Left colon (tissue), 2 donors: ENCODE measurements around the gene SULT1E1. TPM values are rescaled to one million over a fixed set of nuclear protein-coding genes. Genes with fewer than 3 reads are reported as not detected.
A peak's percentile ranks its signal among the peaks of the same experiment; 100 is the strongest.

Experiments used
- ATAC-seq: fragments of 200-7000 bp; cut with Tn5 transposase; one replicate; pipeline ENCODE4 v1.9.1; 2020; ENCODE audit warnings: mild to moderate bottlenecking, moderate library complexity
- DNase-seq, 2 donors: peaks; one replicate each; pipeline ENCODE4 v3.0.0-alpha.2; 2020
- intact Hi-C, 2 donors: fragments of 100-400 bp; cut with DNase I in 1 of 2; cut with micrococcal nuclease in 1 of 2; formaldehyde crosslinking; loops; one replicate each; pipeline versions ENCODE4 v1.11.2 to v1.14.0; 2022; cut with DNase I, micrococcal nuclease
- long read RNA-seq: library from polyadenylated mRNA; unstranded; transcript quantifications from one replicate; pipeline ENCODE4 v2.0.0, GENCODE V29; 2021
- total RNA-seq, 2 donors: library from RNA; stranded (reverse); fragmentation: NEBNext Ultra II Directional; extraction: Animal tissue kit (Norgen Biotek cat#: 25700); gene quantifications; one replicate each; pipeline ENCODE4 v1.2.1, GENCODE V29; 2021
- donor health status: DM: no; HTN: no; CAD: no.
- donor health status: DM: yes; HTN: yes; CAD: no.

Gene SULT1E1, protein sequence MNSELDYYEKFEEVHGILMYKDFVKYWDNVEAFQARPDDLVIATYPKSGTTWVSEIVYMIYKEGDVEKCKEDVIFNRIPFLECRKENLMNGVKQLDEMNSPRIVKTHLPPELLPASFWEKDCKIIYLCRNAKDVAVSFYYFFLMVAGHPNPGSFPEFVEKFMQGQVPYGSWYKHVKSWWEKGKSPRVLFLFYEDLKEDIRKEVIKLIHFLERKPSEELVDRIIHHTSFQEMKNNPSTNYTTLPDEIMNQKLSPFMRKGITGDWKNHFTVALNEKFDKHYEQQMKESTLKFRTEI
- total RNA-seq, result under 1 TPM in 1 of 2 donors, not detected in 1; 0.47 TPM
- long read RNA-seq, result 0 reads

DNA sequence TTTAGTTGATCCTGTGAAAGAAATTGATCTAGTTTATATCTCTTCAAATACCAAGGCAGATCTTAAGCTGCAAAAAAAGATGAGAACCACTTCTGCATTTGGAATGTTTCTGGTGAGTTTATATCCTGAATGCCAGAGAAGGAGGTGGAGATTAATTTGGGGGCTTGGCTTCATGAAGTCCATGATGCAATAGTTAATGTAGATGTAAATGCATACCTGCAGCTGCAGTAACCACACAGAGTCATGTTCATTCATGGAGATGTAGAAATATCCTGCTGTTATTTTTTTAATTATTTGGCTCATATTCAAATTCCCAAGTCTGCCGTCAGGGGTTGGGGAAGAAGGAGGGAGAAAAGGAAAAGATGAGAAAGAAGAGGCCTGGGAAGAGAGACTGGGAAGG, at the start of gene SULT1E1:
TSS of gene SULT1E1 (minus strand) at position 94 of the 400 bp plus-strand sequence. CDS start 2,501 bp downstream, outside the sequence.
- no peak for ATAC-seq
- DNase-seq, result no peak
- intact Hi-C loops, result no loop called here

DNA sequence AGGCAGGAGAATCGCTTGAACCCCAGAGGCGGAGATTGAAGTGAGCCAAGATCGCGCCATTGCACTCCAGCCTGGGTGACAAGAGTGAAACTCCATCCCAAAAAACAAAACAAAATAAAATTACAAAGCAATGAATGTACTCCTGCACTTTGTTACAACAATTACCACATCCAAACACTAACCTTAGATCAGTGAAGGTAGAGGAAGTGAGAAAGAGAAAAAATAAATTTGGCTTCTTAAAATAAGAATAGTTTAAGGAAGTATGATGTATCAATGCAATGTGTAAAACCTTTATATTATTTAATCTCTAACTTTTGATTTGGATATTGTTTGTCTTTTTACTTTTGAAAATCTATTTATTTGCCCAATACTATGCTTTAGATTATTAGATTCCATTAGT, 49.2 kb upstream of the SULT1E1 start:
- intact Hi-C loops, result no loop called here
- DNase-seq (no peak), ATAC-seq (no peak)

DNA sequence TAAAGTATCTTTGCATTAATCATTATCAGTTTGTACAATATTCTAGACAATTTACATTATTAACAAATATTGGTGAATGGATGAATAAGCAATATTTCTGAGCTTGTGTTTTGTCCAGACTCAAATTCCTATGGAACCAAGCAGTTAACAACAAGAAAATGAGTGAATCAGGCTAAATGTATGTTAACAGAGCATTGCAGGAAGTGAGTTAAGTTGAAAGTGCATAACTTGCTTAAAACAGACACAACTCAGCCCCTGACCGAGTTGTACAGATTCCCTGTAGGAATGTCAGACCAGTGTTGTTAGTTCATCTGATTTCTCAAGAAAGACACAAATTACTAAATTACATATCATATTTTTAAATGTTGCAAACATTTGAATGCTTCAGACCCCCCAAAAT, 47.2 kb upstream of the SULT1E1 start:
- ATAC-seq, result no peak
- DNase-seq, result no peak
- intact Hi-C loops, result no loop called here

DNA sequence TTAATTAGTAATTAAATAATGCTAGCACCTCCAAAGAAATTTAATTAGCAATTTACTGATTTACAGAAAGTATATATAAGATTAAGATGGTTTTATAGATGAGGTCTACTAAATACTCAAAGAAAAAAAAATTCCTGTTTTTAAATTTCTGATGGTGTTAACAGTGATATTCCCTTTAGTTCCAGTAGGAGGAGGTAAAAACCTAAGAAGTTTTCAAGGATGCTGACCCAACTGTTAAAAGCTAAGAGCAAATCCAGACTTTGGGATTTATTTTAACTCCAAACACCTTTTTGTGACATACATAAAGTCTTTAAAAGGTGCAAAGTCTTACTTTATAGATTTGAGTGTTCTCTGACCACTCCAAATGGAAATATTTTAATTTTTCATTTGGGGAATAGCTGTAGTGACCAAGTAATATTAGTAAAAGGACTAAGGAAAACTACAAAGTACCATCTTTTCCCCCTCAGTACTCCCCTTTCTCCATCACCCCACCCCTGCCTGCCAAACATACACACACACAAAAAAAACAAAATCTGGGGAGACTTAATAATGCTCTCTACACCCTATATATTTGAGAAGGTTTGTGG, 36.7 kb upstream of the SULT1E1 start:
- intact Hi-C loops, result no loop called here
- no peak for ATAC-seq
- DNase-seq, result no peak

GRCh38 chr4:69894721-69895120, 34.8 kb upstream of the SULT1E1 start:
- intact Hi-C loops, result no loop called here

DNA sequence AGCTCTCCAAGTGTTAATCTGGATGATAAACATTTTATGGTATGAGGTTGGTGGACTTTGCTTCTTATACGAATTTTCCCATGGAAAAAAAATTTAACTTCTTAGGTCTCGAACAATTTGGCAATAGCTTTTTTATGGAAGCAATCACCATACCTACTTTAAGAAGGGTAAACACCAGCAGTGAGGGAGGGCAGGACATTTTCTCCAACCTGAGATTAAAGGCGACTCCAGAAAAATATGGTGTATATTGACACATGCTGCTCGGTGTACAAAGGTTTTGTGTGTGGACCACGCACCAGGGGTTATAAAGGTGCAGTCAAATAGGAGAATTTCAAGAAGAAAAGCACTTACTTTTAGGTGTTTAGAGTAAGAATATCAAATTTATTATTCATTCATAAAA, 34.2 kb upstream of the SULT1E1 start:
- intact Hi-C loops, result no loop called here
- DNase-seq, result peak; percentile 15 to 39
- peak; percentile 97 for ATAC-seq

More at GRCh38 chr4:69894721-69895120, 34.8 kb upstream of the SULT1E1 start:
- ATAC-seq, result no peak
- DNase-seq, result no peak

DNA sequence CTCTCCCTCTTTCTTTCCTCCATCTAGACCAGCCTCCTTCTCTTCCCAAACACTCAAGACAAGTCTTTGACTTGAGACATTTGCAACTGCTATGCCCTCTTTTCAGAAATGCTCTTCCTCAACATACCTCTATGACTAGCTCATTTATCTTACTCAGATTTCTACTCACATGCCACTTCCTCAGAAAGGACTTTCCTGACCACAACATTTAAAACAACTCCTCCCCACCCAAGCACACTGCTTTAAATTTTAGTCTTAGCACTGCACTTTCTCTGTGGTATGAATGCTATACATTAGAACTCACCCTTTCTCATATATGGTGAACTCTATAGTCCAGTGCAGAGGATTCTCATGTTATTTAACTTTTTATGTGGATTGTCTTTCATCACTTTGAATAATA, 28.4 kb upstream of the SULT1E1 start:
- intact Hi-C loops, result loop anchor here in 1 of 2 donors (10.0 kb wide), 1 partner anchor 574 kb away; no protein-coding TSS in a partner anchor
- DNase-seq (no peak), ATAC-seq (no peak)

- DNase-seq (no peak), ATAC-seq (peak; percentile 62)
- intact Hi-C loops, result loop anchor here in 1 of 2 donors (5.0 to 10.0 kb wide), 2 partner anchors 190 to 567 kb away; no protein-coding TSS in a partner anchor
Measured at GRCh38 chr4:69882150-69882549, 22.2 kb upstream of the SULT1E1 start.

DNA sequence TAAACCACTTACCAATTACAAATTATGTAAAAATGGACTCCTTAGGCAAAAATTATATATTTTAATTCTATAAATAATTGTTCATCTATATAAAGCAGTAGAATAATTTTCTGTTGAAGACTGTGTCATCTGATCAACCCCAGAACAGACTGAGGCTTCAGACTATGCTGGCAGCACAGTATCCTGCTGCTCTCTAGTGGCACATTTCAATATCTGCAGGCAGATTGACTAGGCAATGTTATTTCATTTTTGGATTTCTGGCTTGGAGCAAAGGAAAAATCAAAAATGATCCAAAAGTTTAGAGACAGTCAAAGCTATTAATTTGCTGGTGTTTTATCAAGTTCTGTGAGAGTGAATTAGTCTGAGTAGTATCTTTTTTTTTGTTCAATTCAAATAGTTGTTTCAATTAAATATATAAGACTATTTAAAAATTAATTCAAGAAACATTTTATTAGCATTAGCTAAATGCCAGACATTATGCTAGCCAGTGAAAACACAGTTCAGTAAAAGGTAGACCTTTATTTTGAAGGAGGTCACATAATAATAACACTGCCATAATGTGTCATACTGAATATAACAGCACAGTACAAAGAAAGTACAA, 21.3 kb upstream of the SULT1E1 start:
- peak in 1 of 2 donors; percentile 10 for DNase-seq

DNA sequence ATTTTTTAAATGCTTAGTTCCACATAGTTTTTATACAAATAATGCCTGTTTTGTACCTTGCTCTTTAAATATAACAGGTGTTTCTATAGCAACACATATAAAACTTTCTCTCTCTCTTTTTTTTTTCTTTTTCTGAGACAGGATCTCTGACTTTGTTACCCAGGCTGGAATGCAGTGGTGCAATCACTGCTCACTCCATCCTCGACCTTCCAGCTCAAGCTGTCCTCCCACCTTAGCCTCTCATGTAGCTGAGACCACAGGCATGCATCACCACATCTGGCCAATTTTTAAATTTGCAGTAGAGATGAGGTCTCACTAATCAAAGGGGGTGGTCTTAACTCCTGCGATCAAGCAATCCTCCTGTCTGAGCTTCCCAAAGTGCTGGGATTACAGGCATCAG, 18.3 kb upstream of the SULT1E1 start:
- intact Hi-C loops, result no loop called here
- ATAC-seq (no peak), DNase-seq (no peak)

More for the DNA sequence above, 21.3 kb upstream of the SULT1E1 start:
- intact Hi-C loops, result loop anchor here in 1 of 2 donors (5.0 to 10.0 kb wide), 2 partner anchors 189 to 566 kb away; no protein-coding TSS in a partner anchor
- ATAC-seq, result peak; percentile 96

GRCh38 chr4:69877453-69877852, 17.5 kb upstream of the SULT1E1 start:
- DNase-seq (no peak), ATAC-seq (no peak)
- intact Hi-C loops, result no loop called here

DNA sequence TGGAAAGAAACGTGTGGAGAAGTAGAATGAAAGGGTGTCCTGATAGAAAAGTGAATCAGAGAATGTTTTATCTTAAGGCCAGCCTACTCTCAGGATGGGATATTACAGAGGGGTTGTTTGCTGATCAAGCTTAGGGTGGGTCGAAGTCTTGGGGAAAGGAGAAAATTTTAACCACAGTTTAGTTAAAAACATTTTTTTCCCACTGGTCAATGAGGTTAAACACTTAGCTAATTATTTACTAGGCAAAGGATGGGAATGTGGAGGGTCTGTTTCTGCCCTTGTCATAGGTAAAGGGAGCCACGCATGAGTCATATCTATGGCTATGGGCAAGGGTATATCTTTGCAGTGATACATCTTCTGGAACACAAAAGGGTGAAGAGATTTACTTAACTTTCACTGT, 16.1 kb upstream of the SULT1E1 start:
- DNase-seq, result no peak
- intact Hi-C loops, result no loop called here
- peak; percentile 8 for ATAC-seq

GRCh38 chr4:69875576-69875975, 15.6 kb upstream of the SULT1E1 start:
- ATAC-seq (peak; percentile 85), DNase-seq (no peak)
- intact Hi-C loops, result no loop called here

DNA sequence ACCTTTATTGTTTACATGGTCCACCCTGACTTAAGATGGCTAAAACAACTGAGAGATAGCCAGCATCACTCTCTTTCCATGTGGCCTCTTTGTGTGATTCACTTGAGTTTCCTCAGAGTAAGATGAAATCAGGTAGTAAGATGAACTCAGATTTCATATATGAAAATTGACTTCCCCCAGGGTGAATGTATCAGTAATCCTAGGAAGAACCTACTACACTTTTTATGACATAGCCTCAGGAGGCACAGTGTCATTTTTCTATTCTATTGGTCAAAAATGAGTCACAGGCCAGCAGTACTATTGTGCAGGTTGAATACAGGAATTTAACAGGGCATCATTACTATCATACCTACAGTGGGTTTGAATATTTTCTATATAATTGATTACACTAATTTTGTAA, 14.6 kb upstream of the SULT1E1 start:
- intact Hi-C loops, result no loop called here
- no peak for DNase-seq
- ATAC-seq, result no peak

- intact Hi-C loops, result no loop called here
- no peak for ATAC-seq
- no peak for DNase-seq
Measured at GRCh38 chr4:69861756-69862155, 1.8 kb upstream of the SULT1E1 start.

- DNase-seq, result no peak
- ATAC-seq, result no peak
- intact Hi-C loops, result no loop called here
Measured at GRCh38 chr4:69860521-69861298, 765 bp upstream of the SULT1E1 start.

DNA sequence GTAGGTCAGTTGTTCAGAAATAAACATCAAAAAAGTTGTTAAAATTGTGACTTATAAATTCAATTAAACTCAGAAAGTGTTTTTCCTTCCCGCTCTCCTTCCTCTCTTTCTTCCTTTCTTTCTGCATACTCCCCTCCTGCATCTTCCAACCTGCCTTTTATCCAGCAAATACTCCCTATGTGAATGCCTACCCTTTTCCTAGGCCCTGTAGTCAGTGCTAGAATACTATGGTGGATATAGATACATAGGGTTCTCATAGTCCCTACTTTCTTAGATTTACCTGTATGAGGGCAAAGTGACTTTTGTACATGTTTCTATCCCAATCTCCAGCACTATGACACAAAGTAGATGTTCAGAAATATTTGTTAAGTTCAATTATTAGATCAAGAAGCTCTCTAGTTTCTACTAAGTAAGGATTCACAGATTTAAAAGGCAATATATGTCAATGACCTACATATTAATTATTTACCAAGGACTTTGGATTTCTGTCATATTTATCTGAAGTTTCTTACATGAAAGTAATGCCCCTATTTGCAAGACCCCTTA, 732 bp downstream of the SULT1E1 start:
- ATAC-seq (no peak), DNase-seq (no peak)
- intact Hi-C loops, result no loop called here

GRCh38 chr4:69858690-69859089, 1.3 kb downstream of the SULT1E1 start:
- intact Hi-C loops, result no loop called here
- DNase-seq, result no peak
- ATAC-seq, result no peak

GRCh38 chr4:69855822-69856221, 4.1 kb downstream of the SULT1E1 start:
- intact Hi-C loops, result no loop called here
- ATAC-seq (no peak), DNase-seq (no peak)
